H1 (cell line): Measurements from ENCODE around the gene ALOX15B.

Experiments
- CTCF ChIP-seq, 3 experiments: IDR thresholded peaks; 1 replicate in 2 of 3; 2 replicates in 1 of 3; pipeline versions ENCODE4 v1.5.1 to v1.6.1; 2011; ENCODE audit warnings: low read length in 3 of 3, mild to moderate bottlenecking in 3 of 3, inconsistent platforms in 2 of 3, low read depth in 1 of 3, moderate library complexity in 1 of 3; ENCODE audit not compliant: insufficient read depth in 1 of 3; ENCODE audit errors: control extremely low read depth in 1 of 3
- EZH2 ChIP-seq: fragments of 200-600 bp; sonication (generic); IDR thresholded peaks from 2 replicates; pipeline ENCODE4 v1.7.1; 2012; ENCODE audit warnings: low read depth, mild to moderate bottlenecking, moderate library complexity, low read length, inconsistent platforms; ENCODE audit not compliant: severe bottlenecking
- POLR2A ChIP-seq, 2 experiments: IDR thresholded peaks; 1 replicate in 1 of 2; 2 replicates in 1 of 2; pipeline ENCODE4 v1.6.1; 2011; ENCODE audit warnings: low read depth in 2 of 2, low read length in 2 of 2, mild to moderate bottlenecking in 2 of 2; ENCODE audit errors: control extremely low read depth in 1 of 2
- POLR2AphosphoS5 ChIP-seq: IDR thresholded peaks from 2 replicates; pipeline ENCODE4 v1.6.1; 2011; ENCODE audit warnings: low read depth, low read length
- RAD21 ChIP-seq, 2 experiments: IDR thresholded peaks in 1 of 2; conservative IDR thresholded peaks in 1 of 2; 2 replicates each; pipeline ENCODE4 v1.6.1; 2011; ENCODE audit warnings: low read depth in 2 of 2, low read length in 2 of 2, improper control_type of control experiment in 1 of 2, inconsistent platforms in 1 of 2, mild to moderate bottlenecking in 1 of 2, moderate library complexity in 1 of 2
- RNF2 ChIP-seq: fragments of 200-900, 300-1000 bp; sonication (generic); IDR thresholded peaks from 2 replicates; pipeline ENCODE4 v1.7.1; 2016; ENCODE audit warnings: borderline replicate concordance, low read depth, mild to moderate bottlenecking, antibody characterized with exemption, low read length; ENCODE audit not compliant: poor library complexity, severe bottlenecking; ENCODE audit errors: missing control alignments
- TAF1 ChIP-seq: IDR thresholded peaks from 2 replicates; pipeline ENCODE4 v1.6.1; 2011; ENCODE audit warnings: mild to moderate bottlenecking, low read depth, low read length

GRCh38 chr17:8047769-8048110, 8.9 kb downstream of the ALOX15B start:
- TF ChIP-seq RNF2: no peak
- no peak for TF ChIP-seq EZH2
- no peak for TF ChIP-seq CTCF (IDR thresholded peaks at IDR 0.05; ENCODE audit: control extremely low read depth in 1 of 3, insufficient read depth in 1 of 3, low read depth in 1 of 3, low read length in 3 of 3)
- TF ChIP-seq POLR2A (IDR thresholded peaks at IDR 0.05; ENCODE audit: control extremely low read depth in 1 of 2, low read depth in 2 of 2, low read length in 2 of 2): no peak
- no peak for TF ChIP-seq RAD21 (IDR thresholded peaks at IDR 0.05 in 1 of 2, conservative IDR thresholded peaks at IDR 0.05 in 1 of 2; ENCODE audit: low read depth in 2 of 2, low read length in 2 of 2)
- TF ChIP-seq TAF1: no peak
- TF ChIP-seq POLR2AphosphoS5: no peak
